AG10803 (cell line): Measurements from ENCODE around the gene LRRC10.

Experiments
- DNase-seq: peaks from one replicate; pipeline ENCODE4 v3.0.0; 2010; ENCODE audit warnings: low read depth
- H3K4me3 ChIP-seq: 2 replicates; pipeline ENCODE4 v1.5.1; 2011; ENCODE audit warnings: mild to moderate bottlenecking, low read length, control low read depth
- TF ChIP-seq, protein P1 (sequence below): conservative IDR thresholded peaks from 2 replicates; pipeline ENCODE4 v1.5.1; 2011; ENCODE audit warnings: mild to moderate bottlenecking, low read length, control low read depth, inconsistent platforms

Gene LRRC10

DNA sequence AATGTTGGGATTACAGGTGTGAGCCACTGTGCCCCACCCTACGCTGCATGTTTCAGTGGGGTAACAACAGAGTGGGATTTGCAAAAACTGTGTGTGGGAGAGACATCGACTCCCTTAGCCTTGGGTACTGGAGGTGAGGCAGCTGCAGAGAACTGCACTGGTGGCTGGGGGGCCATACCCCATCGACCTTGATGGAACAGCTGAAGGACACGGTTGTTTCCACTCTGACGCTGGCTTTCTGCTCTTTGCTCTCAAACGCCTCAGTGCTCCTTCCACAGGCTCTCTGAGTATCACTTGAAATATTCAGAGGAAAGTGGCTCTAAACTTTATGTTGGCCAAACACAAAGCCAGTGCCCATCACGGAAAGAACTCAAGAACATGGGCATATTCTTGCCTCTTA lies 30.8 kb upstream of the LRRC10 start:
- TF ChIP-seq, protein P1, sequence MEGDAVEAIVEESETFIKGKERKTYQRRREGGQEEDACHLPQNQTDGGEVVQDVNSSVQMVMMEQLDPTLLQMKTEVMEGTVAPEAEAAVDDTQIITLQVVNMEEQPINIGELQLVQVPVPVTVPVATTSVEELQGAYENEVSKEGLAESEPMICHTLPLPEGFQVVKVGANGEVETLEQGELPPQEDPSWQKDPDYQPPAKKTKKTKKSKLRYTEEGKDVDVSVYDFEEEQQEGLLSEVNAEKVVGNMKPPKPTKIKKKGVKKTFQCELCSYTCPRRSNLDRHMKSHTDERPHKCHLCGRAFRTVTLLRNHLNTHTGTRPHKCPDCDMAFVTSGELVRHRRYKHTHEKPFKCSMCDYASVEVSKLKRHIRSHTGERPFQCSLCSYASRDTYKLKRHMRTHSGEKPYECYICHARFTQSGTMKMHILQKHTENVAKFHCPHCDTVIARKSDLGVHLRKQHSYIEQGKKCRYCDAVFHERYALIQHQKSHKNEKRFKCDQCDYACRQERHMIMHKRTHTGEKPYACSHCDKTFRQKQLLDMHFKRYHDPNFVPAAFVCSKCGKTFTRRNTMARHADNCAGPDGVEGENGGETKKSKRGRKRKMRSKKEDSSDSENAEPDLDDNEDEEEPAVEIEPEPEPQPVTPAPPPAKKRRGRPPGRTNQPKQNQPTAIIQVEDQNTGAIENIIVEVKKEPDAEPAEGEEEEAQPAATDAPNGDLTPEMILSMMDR, result no peak
- H3K4me3 ChIP-seq, result no peak overlapping the region
- DNase-seq, result no peak

DNA sequence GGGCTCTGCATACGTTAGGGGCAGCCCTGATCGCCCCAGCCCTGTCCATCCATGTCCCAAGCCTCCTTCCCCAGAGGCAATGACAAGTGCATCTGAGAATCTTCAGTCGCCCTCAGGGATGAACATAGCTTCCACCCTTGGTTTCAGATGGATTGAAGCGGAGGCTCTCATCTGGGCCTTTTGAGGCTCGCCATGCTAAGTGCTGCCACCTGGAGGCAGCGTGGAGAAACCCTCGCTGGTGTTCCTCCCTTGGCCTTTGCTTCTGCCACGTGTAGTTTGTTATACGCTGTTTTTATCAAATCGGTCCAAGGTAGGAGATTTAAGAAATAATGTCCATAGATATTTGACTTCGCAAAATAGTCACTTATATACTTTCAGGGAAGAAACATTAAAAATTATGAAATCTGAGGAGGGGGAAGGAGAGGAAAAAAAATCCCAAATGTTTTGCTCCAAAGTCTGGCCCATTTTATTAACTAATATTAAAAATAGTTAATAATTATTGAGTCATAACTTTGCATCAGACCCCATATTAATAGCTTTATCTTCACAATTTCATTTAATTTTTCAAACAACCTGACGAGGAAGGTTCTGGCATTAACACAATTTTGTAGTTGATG lies 28.8 kb upstream of the LRRC10 start:
- DNase-seq, result peak; percentile 69
- H3K4me3 ChIP-seq, result no peak overlapping the region
- TF ChIP-seq, protein P1, result peak; percentile 96

DNA sequence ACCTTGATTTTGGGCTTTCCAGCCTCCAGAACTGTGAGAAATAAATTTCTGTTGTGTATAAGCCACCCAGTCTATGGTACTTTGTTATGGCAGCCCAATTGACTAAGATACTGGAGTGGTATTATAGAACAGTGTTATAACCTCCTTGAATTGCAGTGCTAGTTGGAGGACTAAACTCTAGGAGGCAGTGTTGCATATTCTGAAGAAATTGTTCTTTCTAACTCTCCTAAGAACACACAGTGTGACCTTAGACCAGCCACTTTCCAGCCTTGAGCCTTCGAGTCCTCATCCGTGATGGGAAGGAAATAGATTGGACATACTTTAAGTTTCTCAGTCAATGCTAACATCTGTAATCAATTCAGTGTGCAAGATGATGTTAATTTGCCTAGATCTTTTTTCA lies 22.4 kb upstream of the LRRC10 start:
- no peak for DNase-seq
- no peak overlapping the region for H3K4me3 ChIP-seq
- TF ChIP-seq, protein P1, result no peak; the same call in 1 of the 2 replicates

DNA sequence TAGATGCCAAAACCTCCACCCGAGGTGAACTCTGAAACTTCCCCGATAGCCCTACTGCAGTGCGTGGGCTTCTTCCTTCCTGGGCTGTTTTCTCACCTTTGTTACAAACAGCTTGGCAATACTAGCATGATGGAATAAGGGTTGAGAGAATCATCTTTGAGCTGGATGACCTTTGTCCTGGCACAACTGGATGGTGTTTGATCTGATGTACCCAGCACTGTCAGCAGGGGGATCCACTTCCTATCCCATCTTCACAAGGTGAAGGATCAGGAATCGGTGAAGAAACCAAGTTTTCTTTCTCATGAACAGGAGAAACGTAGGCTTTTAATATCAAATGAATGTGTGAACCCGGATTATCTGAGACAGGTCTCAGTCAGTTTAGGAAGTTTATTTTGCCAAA lies 19.5 kb upstream of the LRRC10 start:
- H3K4me3 ChIP-seq, result no peak overlapping the region
- peak; percentile 8 for DNase-seq
- TF ChIP-seq, protein P1, result peak; percentile 42

DNA sequence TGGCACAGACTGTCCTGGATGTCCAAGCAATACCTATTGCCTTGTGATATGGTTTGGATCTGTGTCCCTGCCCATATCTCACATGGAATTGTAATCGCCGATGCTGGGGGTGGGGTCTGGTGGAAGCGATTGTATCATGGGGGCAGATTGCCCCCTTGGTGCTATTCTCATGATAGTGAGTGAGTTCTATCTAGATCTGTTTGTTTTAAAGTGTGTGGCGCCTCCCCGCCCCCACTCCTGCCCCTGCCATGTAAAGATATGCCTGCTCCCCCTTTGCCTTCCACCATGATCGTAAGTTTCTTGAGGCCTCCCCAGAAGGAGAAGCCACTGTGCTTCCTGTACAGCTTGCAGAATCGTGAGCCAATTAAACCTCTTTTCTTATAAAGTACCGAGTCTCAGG lies 16.8 kb upstream of the LRRC10 start:
- DNase-seq, result no peak
- no peak overlapping the region for H3K4me3 ChIP-seq
- TF ChIP-seq, protein P1, result no peak

DNA sequence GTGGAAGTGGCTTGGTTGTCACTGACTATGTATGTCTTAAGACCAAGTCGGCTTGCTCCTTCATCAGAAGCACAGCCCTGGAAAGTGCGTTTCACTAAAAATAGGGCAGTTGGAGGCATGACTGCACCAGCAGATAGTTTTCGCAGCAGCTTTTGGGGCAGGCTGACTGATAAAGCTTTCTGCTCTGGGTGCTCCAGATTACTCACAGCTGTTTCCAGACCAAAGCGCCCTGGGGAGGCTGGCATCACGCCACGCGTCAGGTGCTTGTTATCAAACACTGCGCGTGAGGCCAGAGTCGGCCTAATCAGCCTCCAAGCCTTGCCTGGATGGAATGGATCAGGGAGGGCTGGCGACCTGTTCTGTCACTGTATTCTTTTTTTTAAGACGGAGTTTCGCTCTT lies 13.3 kb upstream of the LRRC10 start:
- DNase-seq, result no peak
- no peak overlapping the region for H3K4me3 ChIP-seq
- TF ChIP-seq, protein P1, result no peak

DNA sequence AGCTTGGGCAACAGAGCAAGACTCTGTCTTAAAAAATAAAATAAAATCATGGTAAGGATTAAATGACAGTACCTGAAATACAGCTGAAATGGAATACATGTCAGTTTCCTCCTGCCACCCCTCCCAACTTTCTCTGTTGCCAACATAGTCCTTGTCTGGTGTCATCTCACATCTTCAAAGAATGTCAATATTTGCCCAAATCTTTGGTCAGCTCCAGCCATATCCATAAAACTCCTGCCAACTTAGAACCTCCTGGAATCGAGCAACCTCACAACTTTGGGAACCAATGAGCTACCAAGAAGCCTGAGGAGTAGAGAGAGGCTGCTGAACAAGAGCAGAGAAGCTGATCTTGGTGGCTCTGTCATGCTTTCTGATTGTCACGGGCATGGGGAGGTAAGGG lies 10.8 kb upstream of the LRRC10 start:
- TF ChIP-seq, protein P1, result no peak
- DNase-seq, result no peak
- H3K4me3 ChIP-seq, result no peak overlapping the region
